Neural progenitor cell (in vitro differentiated cells): ENCODE data around the gene MTHFSD.

ENCODE experiments used
- CTCF ChIP-seq: fragments of 200-600 bp; sonication (generic); IDR thresholded peaks from 2 replicates; pipeline ENCODE4 v1.5.1; 2017; ENCODE audit warnings: antibody characterized with exemption, mild to moderate bottlenecking
- EZH2 ChIP-seq: fragments of 200-600 bp; sonication (generic); IDR thresholded peaks from 2 replicates; pipeline ENCODE4 v1.6.1; 2017; ENCODE audit warnings: antibody characterized with exemption, mild to moderate bottlenecking, moderate library complexity
- EZH2phosphoT487 ChIP-seq: fragments of 200-600 bp; sonication (generic); IDR thresholded peaks from 2 replicates; pipeline ENCODE4 v1.6.1; 2017; ENCODE audit warnings: antibody characterized with exemption

GRCh38 chr16:86566601-86566965, 11.5 kb upstream of the MTHFSD start, which contains the start of gene FOXC2:
- TF ChIP-seq CTCF (no peak), EZH2phosphoT487 (no peak), EZH2 (no peak)
